GM23248 (cell line): ENCODE data around the gene TMEM179B.

Source experiments
- EZH2 ChIP-seq: fragments of 200-600 bp; sonication (generic); IDR thresholded peaks from 2 replicates; pipeline ENCODE4 v1.6.1; 2018; ENCODE audit warnings: antibody characterized with exemption, mild to moderate bottlenecking; ENCODE audit not compliant: insufficient read depth, poor library complexity, severe bottlenecking
- EZH2phosphoT487 ChIP-seq: fragments of 200-600 bp; sonication (generic); IDR thresholded peaks from 2 replicates; pipeline ENCODE4 v1.6.1; 2018; ENCODE audit warnings: antibody characterized with exemption, moderate library complexity, mild to moderate bottlenecking, low read depth; ENCODE audit not compliant: insufficient read depth

DNA sequence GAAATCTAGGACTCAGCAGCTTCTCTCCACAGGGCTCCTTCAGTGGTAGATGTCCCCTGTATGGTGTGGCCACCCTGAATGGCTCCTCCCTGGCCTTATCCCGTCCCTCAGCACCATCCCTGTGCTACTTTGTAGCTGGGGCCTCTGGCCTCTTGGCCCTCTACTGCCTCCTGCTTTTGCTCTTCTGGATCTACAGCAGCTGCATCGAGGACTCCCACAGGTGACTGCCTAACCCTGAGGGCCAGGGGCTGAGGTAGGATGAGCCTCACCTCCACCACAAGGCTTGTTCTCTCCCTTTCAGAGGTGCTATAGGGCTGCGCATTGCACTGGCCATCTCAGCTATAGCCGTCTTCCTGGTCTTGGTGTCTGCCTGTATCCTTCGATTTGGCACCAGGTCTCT lies 1.8 kb downstream of the TMEM179B start:
- no peak for TF ChIP-seq EZH2
- TF ChIP-seq EZH2phosphoT487 = no peak
